NOMO-1 (cell line): ENCODE results near the gene SPACA7.

Source experiments
- DNase-seq, 2 experiments: peaks; one replicate each; lab custom pipeline; 2025; ENCODE audit not compliant: unreplicated experiment in 2 of 2; lab: John Stamatoyannopoulos, UW

Gene SPACA7

DNA sequence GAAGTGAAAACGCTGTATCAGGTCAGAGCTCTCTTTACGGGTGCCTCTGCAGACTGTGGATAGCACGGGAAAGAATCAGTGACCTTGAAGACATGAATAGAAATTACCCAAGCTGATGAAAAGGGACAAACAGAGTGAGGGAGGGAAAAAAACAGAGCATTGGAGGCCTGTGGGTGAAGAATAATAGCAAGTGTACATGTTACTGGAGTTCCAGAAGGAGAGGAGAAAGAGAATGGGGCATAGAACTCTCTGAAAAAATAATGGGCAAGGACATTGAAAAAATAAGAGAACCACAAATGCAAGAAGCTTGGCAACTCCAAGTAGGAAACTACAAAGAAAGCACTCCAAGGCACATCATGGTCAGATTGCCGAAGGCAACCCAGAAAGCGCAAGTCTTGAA lies 86.3 kb downstream of the SPACA7 start:
- DNase-seq = no peak

DNA sequence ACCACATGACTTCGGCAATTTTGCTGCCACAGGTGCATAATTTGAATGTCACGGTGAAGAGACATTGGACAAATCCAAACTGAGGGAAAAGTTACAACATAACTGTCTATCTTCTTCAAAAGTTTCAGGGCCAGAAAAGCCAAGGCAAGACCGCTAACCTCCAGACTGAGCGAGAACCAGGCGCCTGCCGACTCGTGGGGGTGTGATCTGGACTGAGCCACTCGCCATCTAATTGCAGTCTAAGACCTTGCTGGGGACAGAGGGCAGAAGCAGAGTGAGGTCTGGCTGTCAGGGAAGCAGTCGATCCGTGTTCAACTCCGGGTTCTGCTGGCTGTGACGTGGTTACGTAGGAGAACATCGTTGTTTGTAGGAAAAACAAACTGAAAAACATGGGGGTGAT lies 88.6 kb downstream of the SPACA7 start:
- DNase-seq = no peak

DNA sequence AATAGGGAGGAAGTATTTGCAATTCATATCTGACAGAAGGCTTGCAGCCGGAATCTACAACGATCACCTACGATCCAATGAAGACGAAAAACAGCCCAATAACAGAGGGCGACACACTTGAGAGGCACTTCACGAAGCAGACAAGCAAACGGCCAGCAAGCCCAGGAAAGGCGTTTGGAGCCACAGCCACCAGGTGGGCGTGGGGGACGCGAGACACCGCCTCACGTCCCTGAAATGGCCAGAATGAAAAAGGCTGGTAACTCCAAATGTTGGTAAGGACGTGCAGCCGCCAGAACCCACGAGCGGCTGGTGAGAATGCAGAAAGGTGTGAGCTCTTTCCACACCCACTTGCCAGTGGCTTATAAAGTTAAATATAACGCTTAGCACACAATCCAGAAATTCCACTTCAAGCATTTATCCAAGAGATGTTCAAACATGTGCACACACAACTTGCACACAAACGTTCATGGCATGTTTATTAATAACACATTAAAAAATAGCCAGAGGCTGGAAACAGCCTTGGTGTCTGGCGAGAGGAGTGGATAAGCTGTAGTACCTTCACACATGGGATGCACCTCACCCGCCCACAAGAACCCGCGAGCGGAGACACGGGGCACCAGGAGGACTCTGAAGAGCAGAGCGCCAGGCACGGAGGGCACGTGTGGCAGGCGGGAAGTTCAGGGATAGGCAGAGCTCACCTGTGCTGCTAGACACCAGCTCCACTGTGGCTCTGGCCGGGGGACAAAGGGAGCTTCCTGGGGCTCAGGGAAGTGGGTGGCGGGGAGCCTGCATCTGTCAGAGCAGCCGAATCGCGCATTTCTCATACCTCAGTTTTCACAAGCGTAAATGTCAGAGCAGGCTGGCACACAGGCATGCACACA lies 89.3 kb downstream of the SPACA7 start:
- DNase-seq = no peak

DNA sequence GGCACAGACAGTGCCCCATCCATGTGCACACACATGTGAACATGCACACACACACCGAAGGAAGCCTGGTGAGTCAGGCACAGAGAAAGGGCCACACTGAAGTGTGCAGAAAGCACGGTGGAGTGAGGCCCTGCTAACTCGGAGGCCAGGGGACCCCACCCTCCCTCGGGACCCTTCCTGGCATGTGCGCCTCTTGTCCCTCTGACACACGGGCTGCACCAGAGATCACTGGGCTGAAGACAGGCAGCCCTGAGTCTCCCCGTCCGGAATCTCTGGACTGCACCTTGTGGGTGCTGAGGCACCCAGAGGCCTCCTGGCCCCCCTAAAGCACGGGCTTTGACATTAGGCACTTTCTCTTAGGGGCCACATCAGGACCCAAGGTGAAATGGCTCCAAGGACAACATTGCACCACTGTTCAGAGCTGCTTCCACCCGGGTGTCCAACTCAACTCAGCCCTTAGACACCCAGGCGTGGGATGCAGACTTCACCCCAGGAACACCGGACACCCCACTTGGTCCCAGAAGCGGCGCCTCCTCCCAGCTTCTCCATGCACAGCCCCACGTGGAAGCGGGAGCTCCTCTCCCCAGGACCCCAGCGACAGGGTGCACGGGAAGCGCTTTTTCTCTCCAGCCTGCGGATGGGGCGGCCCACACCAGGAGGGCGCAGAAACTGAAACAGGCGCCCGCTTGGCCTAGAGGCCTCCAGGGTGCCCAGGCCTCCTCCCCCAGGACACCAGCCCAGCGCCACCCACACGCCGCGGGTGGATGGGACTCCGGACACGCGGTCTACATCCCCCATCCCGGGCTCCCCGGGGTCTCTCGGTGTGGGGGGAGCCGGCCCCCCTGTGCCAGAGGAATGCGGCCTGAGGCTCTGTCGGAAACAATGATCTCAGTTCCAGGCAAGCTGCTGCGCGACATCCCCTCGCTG lies 90.2 kb downstream of the SPACA7 start:
- no peak for DNase-seq

DNA sequence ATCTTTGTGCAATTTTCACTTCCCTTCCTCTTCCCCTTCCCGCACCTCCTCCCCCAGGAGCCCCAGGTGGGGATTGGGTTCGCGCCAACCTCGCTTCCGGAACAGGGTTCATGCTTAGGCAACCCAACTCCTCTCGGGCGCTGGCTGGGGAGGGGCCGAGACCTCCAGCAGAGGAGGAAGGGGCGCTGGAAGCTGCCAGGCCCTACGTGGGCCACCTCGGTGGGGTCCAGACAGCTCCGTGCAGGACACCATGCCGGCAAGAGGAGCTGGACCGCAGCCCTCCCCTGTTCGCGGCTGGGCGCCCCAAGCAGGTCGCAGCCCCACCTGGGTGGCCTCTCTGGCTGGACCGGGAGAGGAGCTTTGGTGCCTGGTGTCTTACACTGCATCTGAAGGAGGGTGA lies 91.1 kb downstream of the SPACA7 start:
- DNase-seq = no peak

DNA sequence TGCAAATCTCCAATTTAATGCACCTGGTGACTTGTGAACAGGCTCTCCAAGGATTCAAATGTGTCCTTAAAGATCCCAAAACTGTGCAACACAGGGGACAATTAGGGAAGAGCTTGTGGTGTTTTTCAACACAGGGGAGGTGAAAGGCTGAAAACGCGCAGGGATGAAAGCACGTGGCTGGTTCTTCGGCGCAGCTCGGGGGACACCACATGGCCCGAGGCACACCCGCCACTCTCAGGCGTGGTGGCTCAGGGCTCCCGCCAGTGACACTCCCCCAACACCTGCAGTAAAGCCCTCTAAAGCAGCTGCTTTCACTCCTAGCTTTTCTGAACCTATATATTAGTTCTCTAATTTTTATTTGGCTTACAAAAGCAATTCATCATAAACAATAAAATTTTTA lies 91.9 kb downstream of the SPACA7 start:
- no peak for DNase-seq

DNA sequence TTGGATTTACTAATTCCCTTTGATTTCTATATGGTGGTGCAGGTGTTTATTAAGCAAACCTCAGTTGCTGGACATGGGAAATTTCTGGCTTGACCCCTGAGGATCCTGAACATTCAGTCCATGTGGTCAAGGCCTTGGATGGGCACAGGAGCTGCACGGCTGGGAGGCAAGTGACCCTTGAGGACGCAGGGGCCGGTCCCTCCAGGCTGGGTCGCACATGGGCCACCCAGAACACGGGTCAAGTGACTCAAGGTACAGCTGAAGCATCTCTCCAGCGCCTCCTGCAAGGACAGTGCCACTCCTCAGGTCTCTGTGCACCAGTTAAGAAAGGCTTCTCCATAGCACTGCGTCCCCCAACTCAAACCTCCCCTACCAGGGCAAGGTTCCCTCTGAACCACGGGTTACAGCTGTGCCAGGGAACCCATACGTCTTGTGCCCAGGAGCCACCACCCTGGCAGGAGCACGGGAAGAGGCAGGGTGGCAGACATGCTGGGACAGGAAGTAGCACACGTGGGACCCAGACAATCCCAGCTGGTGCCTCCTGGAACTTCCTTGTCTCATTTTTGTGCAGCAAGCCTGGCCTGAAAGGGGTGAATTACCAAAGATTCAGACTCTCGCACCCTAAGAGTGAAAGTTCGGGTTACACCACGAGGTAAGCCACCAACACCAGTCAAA lies 93.1 kb downstream of the SPACA7 start:
- DNase-seq = no peak

DNA sequence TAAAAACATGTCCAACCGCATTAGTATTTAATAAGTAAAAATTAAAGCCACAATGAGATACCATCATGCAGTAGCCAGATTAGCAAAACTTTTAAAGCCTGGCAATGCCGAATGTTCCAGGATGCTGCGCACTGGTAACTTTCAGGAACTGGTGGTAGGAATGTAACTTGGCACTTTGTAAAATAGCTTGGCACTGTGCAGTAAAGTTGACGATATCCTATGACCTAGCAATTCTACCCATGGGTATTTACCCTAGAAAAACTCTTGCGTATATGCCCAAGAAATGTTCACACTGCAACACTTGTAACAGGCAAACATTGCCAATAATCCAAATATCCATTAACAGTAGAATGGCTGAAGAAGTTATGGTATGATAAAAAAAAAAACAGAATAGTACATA lies 97.7 kb downstream of the SPACA7 start:
- DNase-seq = no peak

DNA sequence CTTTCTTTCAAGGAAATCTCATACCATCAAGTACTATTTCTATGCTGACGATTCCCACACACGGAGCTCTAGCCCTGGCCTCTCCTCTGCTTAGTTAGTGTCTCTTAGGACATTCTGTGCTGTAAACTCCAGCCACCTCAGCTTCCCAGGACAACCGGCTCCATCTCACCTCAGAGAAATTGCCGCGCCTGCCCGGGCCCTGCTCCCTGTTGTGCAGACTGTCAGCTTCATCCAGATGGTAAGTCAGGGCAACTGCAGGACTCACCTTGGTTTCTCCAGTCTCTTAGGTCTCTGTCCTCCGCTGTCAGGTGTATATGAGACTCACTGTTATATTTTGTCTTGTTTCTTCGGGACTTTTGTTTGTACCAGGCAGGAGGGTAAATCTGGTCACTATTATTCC lies 98.7 kb downstream of the SPACA7 start:
- no peak for DNase-seq

DNA sequence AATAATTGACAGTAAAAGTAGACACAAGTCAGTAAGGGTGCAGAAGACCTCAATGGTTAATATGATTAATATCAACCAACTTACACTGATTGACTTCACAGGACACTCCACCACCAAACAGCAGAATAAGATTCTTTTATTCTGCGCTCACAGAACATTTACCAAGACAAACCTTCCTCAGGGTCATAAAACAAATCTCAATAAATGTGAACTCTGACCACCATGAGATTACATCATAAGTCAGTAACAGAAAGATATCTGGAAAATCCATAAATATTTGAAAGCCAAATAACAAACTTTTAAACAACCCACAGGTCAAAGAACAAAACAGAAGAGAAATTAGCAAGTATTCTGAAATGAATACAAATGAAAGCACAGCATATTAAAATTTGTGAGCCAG lies 99.7 kb downstream of the SPACA7 start:
- DNase-seq = no peak

DNA sequence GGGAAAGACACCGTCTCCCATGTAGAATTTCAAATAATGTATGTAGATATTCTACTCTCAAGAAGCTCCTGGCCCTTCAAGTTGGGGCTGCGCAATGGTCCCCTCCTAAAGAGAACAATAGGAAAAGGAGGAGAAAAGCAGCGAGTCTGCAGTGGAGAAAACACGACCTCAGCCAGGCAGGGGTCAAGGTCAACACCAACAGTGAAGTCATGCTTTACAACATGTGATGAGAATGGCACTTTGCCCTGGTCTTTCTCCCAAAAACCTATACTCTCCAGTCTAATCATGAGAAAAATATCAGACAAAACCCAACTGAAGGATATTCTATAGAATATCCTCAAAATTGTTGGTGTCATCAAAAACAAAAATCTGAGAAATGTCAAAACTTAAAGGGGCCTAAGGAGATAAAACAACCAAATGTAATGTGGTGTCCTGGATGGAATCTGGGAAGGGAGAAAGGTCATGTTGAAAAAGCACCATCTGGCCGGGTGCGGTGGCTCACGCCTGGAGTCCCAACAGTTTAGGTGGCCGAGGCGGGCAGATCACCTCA lies 101.0 kb downstream of the SPACA7 start:
- no peak for DNase-seq

DNA sequence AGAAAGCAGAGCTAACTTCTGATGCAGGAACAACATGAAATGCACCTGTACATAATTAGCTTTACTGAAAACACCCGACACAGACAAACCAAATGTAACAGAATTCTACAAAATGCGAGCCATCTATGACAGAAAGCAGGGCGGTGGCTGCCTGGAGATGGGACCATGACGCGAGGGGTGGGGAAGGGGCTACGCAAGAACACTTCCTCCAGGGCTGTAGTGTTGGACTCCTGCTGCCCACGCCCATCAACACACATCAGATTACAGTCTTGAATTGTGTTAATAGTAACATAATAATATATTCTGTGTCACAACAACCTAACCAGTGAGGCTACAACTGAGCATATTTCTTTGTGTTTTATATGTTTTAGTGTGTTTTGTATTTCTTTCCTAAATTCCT lies 103.2 kb downstream of the SPACA7 start:
- no peak for DNase-seq

DNA sequence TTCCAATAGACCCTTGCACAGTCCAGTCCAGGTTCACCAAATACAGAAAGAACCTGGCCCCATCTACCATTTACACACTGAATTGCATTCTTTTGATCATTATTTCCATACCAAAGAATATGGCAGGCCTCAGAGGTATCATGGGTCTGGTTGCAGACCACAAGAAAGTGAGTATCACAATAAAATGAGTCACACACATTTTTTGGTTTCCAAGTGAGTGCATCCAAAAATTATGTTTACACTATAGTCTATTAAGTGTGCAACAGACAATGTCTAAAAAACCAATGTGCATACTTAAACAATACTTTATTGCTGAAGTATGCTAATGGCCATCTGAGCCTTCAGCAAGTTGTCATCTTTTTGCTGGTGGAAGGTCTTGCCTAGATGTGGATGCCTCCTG lies 105.3 kb downstream of the SPACA7 start:
- DNase-seq = no peak

DNA sequence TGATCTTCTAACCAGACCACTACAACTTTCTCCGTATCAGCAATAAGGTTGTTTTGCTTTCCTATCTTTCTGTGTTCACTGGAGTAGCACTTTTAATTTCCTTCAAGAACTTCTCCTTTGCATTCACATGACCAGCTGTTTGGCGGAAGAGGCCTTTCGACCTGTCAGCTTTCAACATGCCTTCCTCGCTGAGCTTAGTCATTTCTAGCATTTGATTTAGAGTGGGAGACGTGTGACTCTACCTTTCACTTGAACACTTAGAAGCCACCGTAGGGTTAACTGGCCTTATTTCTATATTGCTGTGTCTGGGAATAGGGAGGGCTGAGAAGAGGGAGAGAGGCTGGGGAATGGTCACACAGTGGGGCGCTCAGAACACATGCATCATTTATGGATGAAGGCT lies 107.1 kb downstream of the SPACA7 start:
- DNase-seq = no peak
